C4-2B (cell line): ENCODE measurements around the gene CHPT1.

ENCODE experiments used
- ZFX ChIP-seq: fragments of 450-650 bp; IDR thresholded peaks from 2 replicates; pipeline ENCODE4 v1.6.1; 2017
- TF ChIP-seq, protein P1 (sequence below): fragments of 450-650 bp; conservative IDR thresholded peaks from 2 replicates; pipeline ENCODE4 v1.5.1; 2017; ENCODE audit warnings: mild to moderate bottlenecking

DNA sequence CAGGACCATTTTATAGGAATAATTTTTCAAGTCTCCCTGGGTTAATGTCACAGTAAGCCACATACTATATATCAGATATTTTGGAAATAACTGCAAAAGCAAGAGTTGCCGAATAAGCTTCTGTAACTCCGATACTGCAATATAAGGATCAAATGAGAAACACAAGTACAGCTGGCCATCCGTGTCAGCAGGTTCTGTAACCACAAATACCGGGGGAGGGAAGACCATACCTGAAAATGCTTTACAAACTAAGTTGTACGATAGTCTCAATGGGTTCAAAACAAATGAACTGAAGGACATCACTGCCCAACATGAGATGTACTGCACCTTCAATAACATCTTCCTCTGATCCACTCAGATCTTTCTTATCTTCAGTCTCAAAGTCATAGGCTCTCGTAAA lies 40.0 kb downstream of the CHPT1 start:
- TF ChIP-seq, protein P1, sequence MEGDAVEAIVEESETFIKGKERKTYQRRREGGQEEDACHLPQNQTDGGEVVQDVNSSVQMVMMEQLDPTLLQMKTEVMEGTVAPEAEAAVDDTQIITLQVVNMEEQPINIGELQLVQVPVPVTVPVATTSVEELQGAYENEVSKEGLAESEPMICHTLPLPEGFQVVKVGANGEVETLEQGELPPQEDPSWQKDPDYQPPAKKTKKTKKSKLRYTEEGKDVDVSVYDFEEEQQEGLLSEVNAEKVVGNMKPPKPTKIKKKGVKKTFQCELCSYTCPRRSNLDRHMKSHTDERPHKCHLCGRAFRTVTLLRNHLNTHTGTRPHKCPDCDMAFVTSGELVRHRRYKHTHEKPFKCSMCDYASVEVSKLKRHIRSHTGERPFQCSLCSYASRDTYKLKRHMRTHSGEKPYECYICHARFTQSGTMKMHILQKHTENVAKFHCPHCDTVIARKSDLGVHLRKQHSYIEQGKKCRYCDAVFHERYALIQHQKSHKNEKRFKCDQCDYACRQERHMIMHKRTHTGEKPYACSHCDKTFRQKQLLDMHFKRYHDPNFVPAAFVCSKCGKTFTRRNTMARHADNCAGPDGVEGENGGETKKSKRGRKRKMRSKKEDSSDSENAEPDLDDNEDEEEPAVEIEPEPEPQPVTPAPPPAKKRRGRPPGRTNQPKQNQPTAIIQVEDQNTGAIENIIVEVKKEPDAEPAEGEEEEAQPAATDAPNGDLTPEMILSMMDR = no peak
- no peak for TF ChIP-seq ZFX
